Putamen (tissue), 1 donor: ENCODE results near the gene TRA2B.

Experiments used
- DNase-seq: peaks from one replicate; pipeline ENCODE4 v3.0.0-alpha.2; 2016; ENCODE audit warnings: low spot score

The TRA2B gene

GRCh38 chr3:185950728-185951127 lies 12.9 kb upstream of the TRA2B start:
- DNase-seq, result no peak

GRCh38 chr3:185949515-185949914 lies 11.7 kb upstream of the TRA2B start:
- DNase-seq, result no peak

- no peak for DNase-seq
Measured at GRCh38 chr3:185948292-185948691, 10.5 kb upstream of the TRA2B start.

- DNase-seq, result no peak
Measured at GRCh38 chr3:185943760-185944106, 5.9 kb upstream of the TRA2B start.

GRCh38 chr3:185942907-185943759 lies 5.3 kb upstream of the TRA2B start:
- DNase-seq, result peak; percentile 64

GRCh38 chr3:185942396-185942795 lies 4.6 kb upstream of the TRA2B start:
- no peak for DNase-seq

- DNase-seq, result no peak
Measured at GRCh38 chr3:185940951-185941350, 3.1 kb upstream of the TRA2B start.

- no peak for DNase-seq
Measured at GRCh38 chr3:185939721-185940120, 1.9 kb upstream of the TRA2B start.

GRCh38 chr3:185936814-185937688 lies 763 bp downstream of the TRA2B start:
- peak; percentile 79 for DNase-seq

GRCh38 chr3:185936273-185936629 lies 1.6 kb downstream of the TRA2B start:
- DNase-seq, result no peak

- DNase-seq, result no peak
Measured at GRCh38 chr3:185935465-185936272, 2.1 kb downstream of the TRA2B start.

GRCh38 chr3:185934767-185935464 lies 2.9 kb downstream of the TRA2B start:
- DNase-seq, result no peak

GRCh38 chr3:185934174-185934557 lies 3.6 kb downstream of the TRA2B start:
- no peak for DNase-seq

- DNase-seq, result no peak
Measured at GRCh38 chr3:185933374-185934173, 4.2 kb downstream of the TRA2B start.

- peak; percentile 53 for DNase-seq
Measured at GRCh38 chr3:185931777-185932612, 5.8 kb downstream of the TRA2B start.

GRCh38 chr3:185930393-185931107 lies 7.3 kb downstream of the TRA2B start:
- DNase-seq, result no peak

- no peak for DNase-seq
Measured at GRCh38 chr3:185929192-185930151, 8.3 kb downstream of the TRA2B start.

- DNase-seq, result no peak
Measured at GRCh38 chr3:185928496-185928895, 9.3 kb downstream of the TRA2B start.
